Gastrocnemius medialis (tissue), 4 donors: ENCODE measurements around the gene ZNF19.

ENCODE experiments used
- POLR2A ChIP-seq, 2 donors: fragments of 450-650 bp; IDR thresholded peaks; one replicate each; pipeline ENCODE4 v1.6.1; 2017; ENCODE audit warnings: antibody characterized with exemption in 2 of 2, mild to moderate bottlenecking in 2 of 2, moderate library complexity in 2 of 2
- TF ChIP-seq, protein P1 (sequence below), 5 experiments: fragments of 450-650 bp in 3 of 5; fragments of 200-600 bp in 2 of 5; sonication (generic) in 2 of 5; IDR thresholded peaks in 4 of 5; conservative IDR thresholded peaks in 1 of 5; 1 replicate in 4 of 5; 2 replicates in 1 of 5; pipeline ENCODE4 v1.5.1; 2016 to 2019; ENCODE audit warnings: antibody characterized with exemption in 5 of 5, mild to moderate bottlenecking in 3 of 5, moderate library complexity in 3 of 5

DNA sequence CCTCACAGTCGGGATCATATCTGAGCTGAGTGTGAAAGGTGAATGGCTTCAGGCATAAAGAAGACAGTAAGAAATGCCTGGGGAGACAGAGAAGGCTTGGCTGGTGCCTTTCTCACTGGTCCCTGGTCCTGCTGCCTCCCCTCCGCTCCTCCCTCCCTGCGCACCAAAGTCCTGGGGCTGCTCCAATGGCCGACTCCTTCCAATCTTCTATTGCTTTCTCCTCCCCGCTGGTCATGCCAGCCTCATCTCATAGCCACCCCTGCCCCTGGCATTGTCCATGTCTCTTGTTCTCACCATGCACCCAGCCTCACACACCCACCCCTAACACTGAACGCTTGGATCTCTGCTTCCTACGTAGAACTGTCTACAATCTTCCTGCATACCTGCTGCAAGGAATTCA is 65.3 kb downstream of the ZNF19 start:
- TF ChIP-seq POLR2A (IDR thresholded peaks at IDR 0.05): no peak
- TF ChIP-seq, protein P1, sequence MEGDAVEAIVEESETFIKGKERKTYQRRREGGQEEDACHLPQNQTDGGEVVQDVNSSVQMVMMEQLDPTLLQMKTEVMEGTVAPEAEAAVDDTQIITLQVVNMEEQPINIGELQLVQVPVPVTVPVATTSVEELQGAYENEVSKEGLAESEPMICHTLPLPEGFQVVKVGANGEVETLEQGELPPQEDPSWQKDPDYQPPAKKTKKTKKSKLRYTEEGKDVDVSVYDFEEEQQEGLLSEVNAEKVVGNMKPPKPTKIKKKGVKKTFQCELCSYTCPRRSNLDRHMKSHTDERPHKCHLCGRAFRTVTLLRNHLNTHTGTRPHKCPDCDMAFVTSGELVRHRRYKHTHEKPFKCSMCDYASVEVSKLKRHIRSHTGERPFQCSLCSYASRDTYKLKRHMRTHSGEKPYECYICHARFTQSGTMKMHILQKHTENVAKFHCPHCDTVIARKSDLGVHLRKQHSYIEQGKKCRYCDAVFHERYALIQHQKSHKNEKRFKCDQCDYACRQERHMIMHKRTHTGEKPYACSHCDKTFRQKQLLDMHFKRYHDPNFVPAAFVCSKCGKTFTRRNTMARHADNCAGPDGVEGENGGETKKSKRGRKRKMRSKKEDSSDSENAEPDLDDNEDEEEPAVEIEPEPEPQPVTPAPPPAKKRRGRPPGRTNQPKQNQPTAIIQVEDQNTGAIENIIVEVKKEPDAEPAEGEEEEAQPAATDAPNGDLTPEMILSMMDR (IDR thresholded peaks at IDR 0.05 in 4 of 5, conservative IDR thresholded peaks at IDR 0.05 in 1 of 5): no peak
